Small intestine (tissue), 7 donors: ENCODE measurements around the gene CHST1. TPM values are rescaled to one million over a fixed set of nuclear protein-coding genes. Genes with fewer than 3 reads are reported as not detected.

Experiments used
- DNase-seq, 2 donors: peaks; one replicate each; pipeline versions ENCODE4 v3.0.0 to v3.0.0-alpha.2; 2013
- FAIRE-seq: peaks from 2 replicates; lab custom pipeline; 2012; peaks lifted over from hg19 to GRCh38; lab: Jason Lieb, UNC
- H3K27ac ChIP-seq, 3 donors: one replicate each; pipeline ENCODE4 v1.5.1; 2013; ENCODE audit warnings: low read length in 2 of 3, mild to moderate bottlenecking in 2 of 3, control low read depth in 1 of 3, inconsistent platforms in 1 of 3, low read depth in 1 of 3, moderate library complexity in 1 of 3
- H3K27me3 ChIP-seq, 3 donors: one replicate each; pipeline ENCODE4 v1.6.1; 2013; ENCODE audit warnings: low read length in 3 of 3, inconsistent platforms in 1 of 3; ENCODE audit not compliant: control insufficient read depth in 3 of 3, insufficient read depth in 3 of 3
- H3K36me3 ChIP-seq, 3 donors: one replicate each; pipeline ENCODE4 v1.6.1; 2013; ENCODE audit warnings: low read length in 3 of 3, inconsistent platforms in 1 of 3, low read depth in 1 of 3, mild to moderate bottlenecking in 1 of 3, moderate library complexity in 1 of 3; ENCODE audit not compliant: control insufficient read depth in 3 of 3, insufficient read depth in 2 of 3
- H3K4me1 ChIP-seq, 3 donors: one replicate each; pipeline ENCODE4 v1.6.1; 2013; ENCODE audit warnings: low read length in 2 of 3, inconsistent platforms in 1 of 3, low read depth in 1 of 3, mild to moderate bottlenecking in 1 of 3, moderate library complexity in 1 of 3; ENCODE audit not compliant: control insufficient read depth in 3 of 3, insufficient read depth in 2 of 3
- H3K4me3 ChIP-seq, 3 donors: one replicate each; pipeline ENCODE4 v1.5.1; 2013; ENCODE audit warnings: low read length in 3 of 3, control low read depth in 1 of 3, inconsistent platforms in 1 of 3, low read depth in 1 of 3, mild to moderate bottlenecking in 1 of 3, moderate library complexity in 1 of 3
- H3K9me3 ChIP-seq, 2 donors: one replicate each; pipeline ENCODE4 v1.6.1; 2013; ENCODE audit warnings: low read depth in 1 of 2, low read length in 1 of 2; ENCODE audit not compliant: control insufficient read depth in 2 of 2, insufficient read depth in 1 of 2
- WGBS, 3 donors: extraction: QIAGEN DNeasy Blood & Tissue Kit; methylation state at CpG; one replicate each; pipeline ENCODE4 v1.1.7; 2013; 5-methylcytosine and 5-hydroxymethylcytosine counted together
- polyA plus RNA-seq, 4 donors: library from polyadenylated mRNA; stranded (reverse) in 3 of 4; unstranded in 1 of 4; fragments of 200-250 nt in 3 of 4; fragments of 120-200 nt in 1 of 4; gene quantifications; one replicate each; pipeline versions ENCODE4 v1.2.1 to v1.2.3, GENCODE V29; 2013
- donor health status: healthy with polysubstance abuse.
- donor health status: control.
- donor health status: control.
- donor health status: Bipolar disorder and iron deficiency.
- donor health status: healthy.

CHST1 gene
- polyA plus RNA-seq, 4 donors = 0.27 to 2.2 (median 1.1) TPM; not detected in 1

- no peak for FAIRE-seq
- WGBS, 3 donors = 68 to 87% (median 76%) methylated on average over 11 of the region's 11 CpGs
Observed at GRCh38 chr11:45599161-45599943, 66.1 kb downstream of the CHST1 start.

More at GRCh38 chr11:45599161-45599943, 66.1 kb downstream of the CHST1 start:
- H3K4me1 ChIP-seq = no peaks in the 10 kb centered on the region
- H3K27me3 ChIP-seq = peaks cover 0 to 4% (median 2%) of the 10 kb centered on the region in 3 donors
- DNase-seq = no peak
- H3K27ac ChIP-seq = no peak overlapping the region
- H3K9me3 ChIP-seq = no peaks in the 10 kb centered on the region
- no peak overlapping the region for H3K4me3 ChIP-seq
- H3K36me3 ChIP-seq = no peaks in the 10 kb centered on the region

Other genes with a start within 250 kb of the CHST1 start
- gene SLC35C1, start 139.5 kb upstream of the CHST1 start, polyA plus RNA-seq = 10 to 100 TPM; 12.3 to 35.2 (median 23.4) TPM
- gene CRY2, start 181.9 kb upstream of the CHST1 start, polyA plus RNA-seq = 10 to 100 TPM in 2 of 4 donors, 1 to 10 TPM in 2; 6.7 to 23.1 (median 10.1) TPM
- 1 to 10 TPM; 1.3 to 6.1 (median 1.9) TPM for gene MAPK8IP1, start 220.0 kb upstream of the CHST1 start, polyA plus RNA-seq
- under 1 TPM in 2 of 4 donors, not detected in 2; 0.18 to 0.19 TPM for gene FREY1, start 241.6 kb upstream of the CHST1 start, polyA plus RNA-seq